ENCODE results near the gene FAM219A.

FAM219A gene

GRCh38 chr9:34458013-34458958 is at the start of gene FAM219A, which contains the start of gene DNAI1:
TSS of gene FAM219A (minus strand) at chr9:34458570. CDS start at chr9:34458263, 307 bp downstream.
TSS of gene DNAI1 (plus strand) at chr9:34458805. CDS start at chr9:34459006, 201 bp downstream.
- peak; percentile 98 to 100 (median 100) for DNase-seq
- intact Hi-C loops (cut with DNase I), result loop anchor here (5.0 kb wide), 1 partner anchor 44 kb away; no protein-coding TSS in a partner anchor

- intact Hi-C loops (cut with DNase I), result no loop called here
- DNase-seq, result no peak
Measured at GRCh38 chr9:34507966-34508365, 49.6 kb upstream of the FAM219A start.

GRCh38 chr9:34507556-34507955 is 49.2 kb upstream of the FAM219A start:
- intact Hi-C loops (cut with DNase I), result no loop called here
- peak in 2 of 42 donors; percentile 5 to 8 for DNase-seq

- intact Hi-C loops (cut with DNase I), result no loop called here
- DNase-seq, result peak in 3 of 42 donors; percentile 18 to 42 (median 39)
Measured at GRCh38 chr9:34506623-34507022, 48.3 kb upstream of the FAM219A start.

- intact Hi-C loops (cut with DNase I), result no loop called here
- DNase-seq, result peak in 1 of 42 donors; percentile 23
Measured at GRCh38 chr9:34505370-34506120, 47.2 kb upstream of the FAM219A start.

- DNase-seq, result no peak
- intact Hi-C loops (cut with DNase I), result loop anchor here (5.0 kb wide), 6 partner anchors 44 to 171 kb away; partner anchors contain the start of genes DNAI1 and FAM219A
Measured at GRCh38 chr9:34503406-34503805, 45.0 kb upstream of the FAM219A start.

- DNase-seq, result peak in 12 of 42 donors; percentile 26 to 70 (median 43)
Measured at GRCh38 chr9:34502891-34503290, 44.5 kb upstream of the FAM219A start.

GRCh38 chr9:34502471-34502870 is 44.1 kb upstream of the FAM219A start:
- intact Hi-C loops (cut with DNase I), result loop anchor here (5.0 kb wide), 6 partner anchors 45 to 170 kb away; partner anchors contain the start of genes DNAI1 and FAM219A
- no peak for DNase-seq

More at GRCh38 chr9:34502891-34503290, 44.5 kb upstream of the FAM219A start:
- intact Hi-C loops (cut with DNase I), result loop anchor here (5.0 kb wide), 6 partner anchors 44 to 171 kb away; partner anchors contain the start of genes DNAI1 and FAM219A

- DNase-seq, result peak; percentile 88 to 100 (median 97)
- intact Hi-C loops (cut with DNase I), result loop anchor here (5.0 kb wide), 6 partner anchors 45 to 170 kb away; partner anchors contain the start of genes DNAI1 and FAM219A
Measured at GRCh38 chr9:34501889-34502425, 43.6 kb upstream of the FAM219A start.

GRCh38 chr9:34501372-34501771 is 43.0 kb upstream of the FAM219A start:
- intact Hi-C loops (cut with DNase I), result loop anchor here (5.0 kb wide), 6 partner anchors 44 to 169 kb away; partner anchors contain the start of genes DNAI1 and FAM219A

GRCh38 chr9:34500623-34501267 is 42.4 kb upstream of the FAM219A start:
- DNase-seq, result peak; percentile 41 to 90 (median 76)
- intact Hi-C loops (cut with DNase I), result loop anchor here (5.0 kb wide), 6 partner anchors 43 to 168 kb away; partner anchors contain the start of genes DNAI1 and FAM219A

More at GRCh38 chr9:34501372-34501771, 43.0 kb upstream of the FAM219A start:
- DNase-seq, result peak in 1 of 42 donors; percentile 17

GRCh38 chr9:34499076-34499475 is 40.7 kb upstream of the FAM219A start:
- no peak for DNase-seq
- intact Hi-C loops (cut with DNase I), result no loop called here

GRCh38 chr9:34498553-34498952 is 40.2 kb upstream of the FAM219A start:
- DNase-seq, result peak in 3 of 42 donors; percentile 11 to 46 (median 23)
- intact Hi-C loops (cut with DNase I), result no loop called here

GRCh38 chr9:34496149-34496712 is 37.9 kb upstream of the FAM219A start:
- intact Hi-C loops (cut with DNase I), result no loop called here
- DNase-seq, result no peak

GRCh38 chr9:34493972-34494535 is 35.7 kb upstream of the FAM219A start:
- intact Hi-C loops (cut with DNase I), result no loop called here

GRCh38 chr9:34492051-34492450 is 33.7 kb upstream of the FAM219A start:
- DNase-seq, result no peak
- intact Hi-C loops (cut with DNase I), result no loop called here

More at GRCh38 chr9:34493972-34494535, 35.7 kb upstream of the FAM219A start:
- peak in 16 of 42 donors; percentile 22 to 76 (median 38) for DNase-seq

GRCh38 chr9:34491596-34491995 is 33.2 kb upstream of the FAM219A start:
- DNase-seq, result no peak
- intact Hi-C loops (cut with DNase I), result no loop called here
